Measurements from ENCODE around the gene TNFSF15.

The TNFSF15 gene

DNA sequence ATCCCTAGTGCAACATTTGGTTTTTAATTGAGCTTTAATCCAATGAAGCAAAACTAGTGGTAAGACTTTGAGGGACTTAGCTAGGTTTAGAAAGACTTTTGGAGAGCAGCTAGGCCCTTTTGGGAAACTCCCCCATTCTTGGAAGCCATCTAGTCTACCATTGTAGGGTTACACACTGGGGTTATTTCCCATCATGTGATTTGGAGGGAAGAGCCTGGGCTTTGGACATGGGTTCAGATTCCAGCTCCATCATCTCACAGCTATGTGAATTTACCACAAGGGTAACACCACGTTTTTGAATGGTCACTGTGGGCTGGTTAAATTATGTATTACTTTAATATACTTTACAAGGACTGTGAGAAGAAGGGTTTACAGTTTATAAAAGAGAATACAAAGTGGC, 18.3 kb upstream of the TNFSF15 start:
- DNase-seq = no peak

DNA sequence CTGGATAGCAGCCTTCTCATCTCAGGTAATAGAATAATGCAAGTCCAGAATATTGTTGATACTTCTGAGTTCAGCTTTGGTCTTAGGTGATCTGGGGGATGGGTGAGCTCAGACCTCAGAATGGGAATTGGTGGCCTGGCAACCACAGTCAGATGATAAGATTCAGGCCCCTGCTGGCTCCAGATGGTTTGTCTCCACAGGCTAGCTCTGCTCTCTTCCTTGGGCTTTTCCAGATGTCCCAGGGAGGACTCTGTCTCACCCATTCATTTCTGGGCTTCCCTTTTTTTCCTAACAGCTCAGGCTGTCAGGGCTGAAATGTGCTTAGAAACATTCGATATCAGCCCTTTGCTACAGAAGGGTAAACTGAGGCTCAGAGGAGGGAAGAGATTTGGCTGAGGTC, 17.6 kb upstream of the TNFSF15 start:
- no peak for DNase-seq

DNA sequence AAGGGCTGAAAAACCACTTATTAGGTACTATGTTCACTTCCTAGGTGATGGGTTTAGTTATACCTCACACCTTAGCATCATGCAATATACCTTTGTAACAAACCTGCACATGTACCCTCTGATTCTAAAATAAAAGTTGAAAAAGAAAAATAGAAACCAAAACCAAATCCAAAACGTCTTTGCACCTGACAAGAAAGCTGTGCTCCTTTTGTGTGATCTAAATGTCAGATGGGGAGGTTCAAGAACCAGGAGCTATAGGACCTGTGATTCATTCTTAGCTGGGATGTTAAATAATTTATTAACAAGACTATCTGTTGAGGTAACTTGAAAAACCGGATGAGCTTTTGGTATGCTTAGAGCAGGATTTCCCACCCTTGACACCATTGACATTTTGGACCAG, 16.9 kb upstream of the TNFSF15 start:
- DNase-seq = no peak

DNA sequence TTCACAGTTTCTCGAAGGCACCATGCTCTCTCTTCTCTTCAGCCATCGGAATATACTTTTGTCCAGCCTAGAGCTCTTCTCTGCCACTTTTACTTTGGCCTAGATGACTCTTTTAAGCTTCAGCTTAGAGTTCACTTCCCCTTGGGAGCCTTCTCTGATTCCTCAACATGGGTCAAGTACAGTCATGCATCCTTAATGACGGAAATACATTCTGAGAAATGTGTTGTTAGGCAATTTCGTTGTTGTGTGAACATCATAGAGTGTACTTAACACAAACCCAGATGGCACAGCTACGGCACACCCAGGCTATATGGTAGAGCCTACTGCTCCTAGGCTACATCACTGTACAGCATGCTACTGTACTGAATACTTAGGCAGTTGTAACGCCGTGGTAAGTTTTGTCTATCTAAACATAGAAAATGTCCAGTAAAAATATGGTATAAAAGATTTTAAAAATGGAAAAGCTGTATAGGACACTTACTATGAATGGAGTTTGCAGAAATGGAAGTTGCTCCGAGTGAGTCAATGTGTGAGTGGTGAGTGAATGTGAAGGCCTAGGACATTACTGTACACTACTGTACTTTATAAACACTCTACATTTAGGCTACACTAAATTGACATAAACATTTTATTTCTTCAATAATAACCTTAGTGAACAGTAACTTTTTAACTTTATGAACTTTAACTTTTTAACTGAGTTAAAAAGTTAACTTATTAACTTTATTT, 15.1 kb upstream of the TNFSF15 start:
- DNase-seq = no peak

DNA sequence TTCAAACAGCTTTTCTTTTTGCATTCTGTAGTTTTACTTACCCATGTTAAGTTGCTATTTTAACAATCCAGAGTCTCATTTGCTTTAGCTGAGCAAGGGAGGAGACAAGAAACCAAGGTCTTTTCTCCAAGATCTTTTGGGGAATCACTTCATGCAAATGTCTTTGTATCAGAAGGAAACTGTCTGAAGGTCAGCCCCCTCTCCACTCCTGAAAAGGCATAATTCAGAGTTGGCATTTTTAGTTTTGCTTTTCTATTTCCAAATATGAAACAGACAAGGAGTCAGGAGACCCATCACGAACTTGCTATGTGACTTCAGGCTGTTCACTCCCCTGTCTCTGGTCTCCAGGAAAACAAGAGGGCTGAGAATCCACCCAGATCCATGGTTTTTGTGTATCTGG, 12.3 kb upstream of the TNFSF15 start:
- no peak for DNase-seq

DNA sequence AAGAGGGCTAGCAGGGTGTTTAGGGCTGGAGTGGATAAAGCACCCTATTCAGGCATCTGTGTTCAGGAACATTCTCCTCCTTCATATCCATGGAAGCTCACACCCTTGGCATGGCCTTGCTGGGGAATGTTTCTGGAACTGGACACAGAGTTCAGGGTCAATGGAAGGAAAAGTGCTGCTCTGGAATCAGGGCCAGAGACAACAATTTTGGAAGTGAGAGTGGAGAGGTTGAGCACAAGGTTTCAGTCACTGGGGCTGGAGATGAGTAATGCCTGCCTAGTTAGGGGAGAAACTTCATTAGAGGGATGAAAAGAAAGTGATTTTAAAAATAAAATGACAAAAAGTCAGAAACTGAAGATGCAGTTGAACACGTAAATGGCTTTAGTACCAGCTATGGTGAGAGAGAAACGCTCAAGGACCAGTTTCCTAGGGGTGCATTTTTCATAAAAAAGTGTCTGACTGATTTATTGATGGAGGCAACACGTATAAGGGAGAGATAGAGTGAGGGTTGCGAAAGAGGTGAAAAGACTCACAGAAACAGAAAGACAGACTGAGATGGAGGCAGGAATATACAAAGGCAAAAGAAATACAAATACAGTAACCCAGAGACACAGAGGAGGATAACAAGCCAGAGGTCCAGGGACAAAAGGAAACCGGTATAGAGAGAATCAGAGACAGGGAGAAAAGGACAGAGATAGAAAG, 8.0 kb upstream of the TNFSF15 start:
- no peak for DNase-seq

DNA sequence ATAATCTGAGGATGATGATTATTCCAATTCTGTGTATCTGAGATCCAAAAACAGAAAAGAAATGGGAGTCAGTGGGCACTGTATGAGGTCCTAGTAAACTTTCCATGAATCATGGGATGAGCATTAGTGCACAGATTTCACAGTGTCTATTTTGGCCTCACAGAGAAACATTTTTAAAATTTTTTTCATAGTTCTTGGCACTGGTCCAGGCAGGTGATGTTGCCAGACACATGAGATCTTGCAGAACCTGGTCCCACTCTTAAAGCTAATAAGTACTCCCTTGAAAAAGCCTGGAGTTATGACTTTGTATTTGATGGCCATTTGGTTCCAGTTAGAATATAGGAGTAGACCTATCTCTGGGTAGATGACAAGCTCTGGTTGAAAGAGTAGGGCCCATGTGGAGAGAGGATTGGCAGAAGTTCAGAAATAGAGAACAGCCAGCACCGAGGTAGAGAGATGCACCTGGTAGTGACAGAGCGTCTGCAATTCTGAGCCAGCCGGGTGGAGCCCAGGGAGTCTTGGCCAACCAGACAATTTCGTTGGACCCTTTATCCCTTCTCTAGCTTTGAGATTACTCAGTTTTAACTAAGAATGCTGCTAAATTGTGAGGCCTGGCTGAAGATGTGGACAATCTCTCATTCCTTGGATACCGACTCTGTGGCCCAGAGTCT, 6.3 kb upstream of the TNFSF15 start:
- DNase-seq = no peak

DNA sequence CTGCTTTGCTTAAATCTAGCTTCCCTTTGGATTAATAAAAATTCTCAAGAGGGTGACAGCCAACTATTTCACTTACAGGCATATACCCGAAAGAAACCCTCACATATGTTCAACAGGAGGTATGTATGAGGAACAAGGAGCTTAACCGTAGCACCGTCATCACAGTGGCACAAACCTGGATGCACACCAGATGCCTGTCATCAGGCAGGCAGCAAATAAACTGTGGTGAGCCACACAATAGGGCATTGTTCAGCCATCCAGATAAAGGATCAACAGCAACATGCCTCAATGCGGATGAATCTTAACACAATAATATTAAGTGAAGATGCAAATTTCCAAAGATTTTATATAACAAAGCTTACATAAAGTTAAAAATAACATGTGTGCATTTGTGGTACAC, 5.5 kb upstream of the TNFSF15 start:
- no peak for DNase-seq

DNA sequence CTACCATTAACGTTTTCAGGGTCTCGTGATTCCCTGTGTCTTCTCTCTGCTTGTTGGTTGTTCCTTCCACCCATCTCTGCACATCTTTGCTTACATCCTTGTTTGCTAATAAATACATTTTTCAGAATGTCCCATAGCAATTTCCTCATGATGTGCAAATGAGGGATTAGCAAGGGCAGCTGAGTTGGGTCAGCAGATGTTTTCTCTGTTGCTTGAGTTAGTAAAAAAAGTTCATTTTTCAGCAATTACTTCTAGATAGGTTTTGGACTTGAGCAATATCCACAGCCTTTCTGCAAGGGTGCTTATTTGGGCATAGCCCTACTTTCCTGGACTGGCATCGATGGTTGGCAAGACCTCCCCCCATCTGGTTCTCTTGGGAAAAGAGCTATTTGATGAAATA, 4.8 kb upstream of the TNFSF15 start:
- no peak for DNase-seq

DNA sequence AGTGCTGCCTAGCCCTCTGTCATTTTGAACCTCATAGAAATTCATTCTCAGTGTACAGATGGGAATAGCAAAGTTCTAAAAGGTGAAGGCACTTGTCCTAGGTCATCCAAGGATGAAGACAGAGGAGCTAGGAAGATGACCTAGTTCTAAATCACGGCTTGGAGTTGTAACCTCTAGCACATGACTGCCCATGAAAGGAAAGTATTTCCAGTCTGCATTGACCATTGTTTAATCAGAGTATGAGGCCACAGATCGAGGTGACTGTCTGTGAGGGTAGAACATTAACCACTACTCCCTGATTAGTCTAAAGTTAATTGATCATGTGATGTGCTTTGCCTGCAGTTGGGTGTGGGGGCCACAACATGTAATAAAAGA, 674 bp upstream of the TNFSF15 start:
- DNase-seq = no peak

DNA sequence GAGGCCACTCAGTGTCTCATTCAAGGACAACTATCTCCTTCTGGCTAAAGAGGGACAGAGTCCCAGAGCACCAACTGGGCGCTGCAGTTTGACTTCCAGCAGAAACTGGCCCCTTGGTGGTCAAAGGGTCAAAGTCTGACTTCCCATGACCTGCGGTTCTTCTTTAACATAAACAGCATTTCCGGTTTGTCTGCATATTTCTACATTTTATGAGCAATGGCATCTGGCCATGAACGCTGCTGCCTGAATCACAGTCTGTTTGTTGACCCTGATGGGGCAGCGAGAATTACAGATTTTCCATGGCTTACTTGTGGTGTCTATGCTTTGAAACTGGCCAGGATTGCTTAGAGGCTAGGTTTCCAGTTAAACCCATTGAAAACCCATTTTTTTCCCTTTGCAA, 1.3 kb downstream of the TNFSF15 start:
- peak; percentile 63 for DNase-seq

DNA sequence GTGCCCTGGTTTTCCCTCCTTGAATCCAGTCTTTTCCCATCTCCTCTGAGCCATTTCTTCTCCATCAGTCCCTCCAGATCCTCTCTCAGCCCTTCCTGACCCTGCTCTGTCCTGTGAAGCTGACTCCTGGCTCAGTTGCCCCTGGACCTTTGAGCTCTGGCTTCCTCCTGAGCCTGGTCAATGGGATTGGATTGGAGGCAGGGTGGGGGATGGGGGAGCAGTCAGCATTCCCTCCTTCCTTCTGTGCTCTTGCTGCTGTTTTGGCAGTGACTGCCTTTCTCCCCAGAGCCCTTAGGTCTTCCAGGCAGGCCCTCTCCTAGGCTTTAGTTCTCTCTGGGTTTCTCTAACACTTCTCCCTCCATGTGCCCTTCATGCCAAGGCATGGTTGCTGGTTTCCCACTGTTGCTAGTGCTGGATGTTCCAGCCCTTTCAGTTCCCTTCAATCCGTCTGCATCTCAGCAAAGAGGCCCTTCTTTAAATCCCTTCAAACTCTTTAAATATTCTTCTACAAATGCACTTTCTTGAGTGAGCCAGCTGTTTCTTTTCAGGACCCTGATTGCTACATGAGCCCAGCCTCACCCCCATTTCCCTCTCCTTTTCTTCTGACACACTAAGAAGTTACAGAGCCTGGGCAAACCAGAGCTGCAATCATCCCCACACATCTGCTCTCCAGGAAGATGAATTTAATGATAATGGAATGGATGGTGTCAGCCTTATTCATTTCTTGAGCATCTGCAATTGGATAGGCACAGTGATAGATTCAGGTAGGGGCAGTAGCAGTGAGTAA, 2.2 kb downstream of the TNFSF15 start:
- no peak for DNase-seq

DNA sequence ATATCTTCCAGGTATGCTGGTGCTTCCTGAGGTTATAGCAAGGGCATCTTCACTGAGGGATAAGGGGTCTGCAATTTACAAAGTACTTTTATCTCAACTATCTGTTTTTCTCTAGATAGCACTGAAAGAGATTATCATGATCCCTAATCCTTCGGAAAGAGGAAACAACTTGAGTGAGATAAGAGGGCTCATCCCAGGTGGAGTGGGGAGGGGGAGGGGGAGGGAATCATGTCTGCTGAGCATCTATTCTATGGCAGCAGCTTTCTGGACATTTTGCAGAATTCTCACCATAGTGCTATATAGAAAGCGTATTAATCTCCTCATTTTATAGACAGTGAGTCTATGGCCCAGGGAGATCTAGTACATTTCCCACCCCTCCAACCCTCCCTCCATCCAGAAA, 5.9 kb downstream of the TNFSF15 start:
- no peak for DNase-seq

DNA sequence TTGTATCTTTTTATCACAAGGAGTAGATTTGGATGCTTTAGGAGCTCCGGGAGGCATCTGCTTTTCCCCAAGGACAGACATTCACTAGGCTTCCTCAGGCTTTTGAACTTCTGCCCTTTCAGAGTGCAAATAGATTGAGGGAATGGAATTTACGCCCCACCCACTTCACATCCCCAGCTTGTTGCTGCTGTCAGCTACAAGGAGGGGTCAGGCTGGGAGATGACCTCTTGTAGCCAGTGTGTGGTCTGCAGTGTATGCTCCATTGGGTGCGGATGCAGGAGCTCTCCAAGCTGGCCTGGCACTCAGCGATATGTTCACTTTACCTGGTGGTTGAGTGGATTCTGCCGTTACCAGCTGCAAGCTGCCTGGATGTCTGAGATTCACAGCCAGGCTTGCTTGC, 6.4 kb downstream of the TNFSF15 start:
- DNase-seq = no peak

DNA sequence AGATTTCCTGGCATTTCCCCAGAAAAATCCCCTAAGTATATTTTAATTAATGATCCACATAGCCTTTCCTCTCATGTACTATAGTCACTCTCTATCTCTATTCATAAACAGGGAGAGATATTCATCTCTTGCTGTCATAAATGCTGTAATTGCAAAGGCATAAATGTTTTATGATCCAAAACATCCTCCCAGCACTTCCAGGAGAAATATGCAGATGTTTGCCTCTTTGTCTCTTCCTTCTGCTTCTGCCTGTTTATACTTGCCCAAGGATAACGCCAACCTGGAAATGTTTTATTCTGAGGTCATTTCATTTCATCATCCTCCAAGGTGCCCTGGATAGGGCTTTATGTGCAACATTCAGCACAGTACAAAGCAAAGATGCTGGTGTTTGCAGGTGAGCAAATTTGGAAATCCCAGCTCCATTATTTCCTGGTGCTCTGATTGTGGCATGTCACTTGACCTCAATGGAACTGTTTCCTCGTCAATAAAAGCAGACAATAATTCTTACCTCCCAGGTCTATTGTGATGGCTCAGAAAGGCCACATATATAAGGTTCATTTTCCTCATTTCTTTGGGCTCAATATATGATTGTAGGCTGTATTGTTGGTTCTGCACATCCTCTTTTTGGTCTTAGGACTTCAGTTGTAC, 6.9 kb downstream of the TNFSF15 start:
- no peak for DNase-seq

DNA sequence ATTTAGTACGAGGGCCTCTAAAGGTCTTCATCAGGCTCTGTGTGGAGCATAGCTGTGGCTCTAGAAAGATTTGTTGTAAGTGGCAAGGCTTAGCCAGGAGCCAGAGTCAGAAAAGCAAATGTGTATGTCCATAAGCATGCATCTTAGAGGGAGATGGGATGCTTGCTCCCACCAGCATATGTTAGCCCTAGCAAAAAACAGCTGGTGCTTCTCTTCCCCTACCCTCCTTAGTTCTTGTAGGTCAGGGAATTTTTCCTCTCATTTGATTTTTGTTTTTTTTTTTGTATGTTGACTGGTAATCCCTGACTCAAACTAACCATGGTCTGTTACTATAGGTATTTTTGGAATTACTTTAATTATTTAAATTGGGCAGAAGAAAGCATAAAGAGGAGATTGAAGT, 7.7 kb downstream of the TNFSF15 start:
- no peak for DNase-seq

DNA sequence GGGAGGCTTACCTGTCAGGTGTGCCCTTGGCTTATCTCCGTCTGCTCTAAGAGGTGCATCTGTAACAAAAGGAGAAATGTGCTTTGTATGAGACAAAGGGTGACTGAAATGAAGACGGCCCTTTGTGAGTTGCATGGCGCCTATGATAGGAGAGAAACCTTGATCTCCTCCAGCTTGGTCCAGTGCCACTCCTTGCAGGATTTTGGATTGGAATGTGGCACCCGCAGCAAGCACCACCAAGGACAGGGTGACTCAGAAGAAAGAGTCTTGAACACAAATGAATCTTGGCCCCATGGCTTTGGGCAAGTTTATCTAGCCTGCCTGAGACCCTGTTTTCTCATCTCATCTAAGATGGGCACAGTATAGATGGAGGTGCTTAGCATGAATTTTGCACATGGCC, 13.4 kb downstream of the TNFSF15 start:
- no peak for DNase-seq

DNA sequence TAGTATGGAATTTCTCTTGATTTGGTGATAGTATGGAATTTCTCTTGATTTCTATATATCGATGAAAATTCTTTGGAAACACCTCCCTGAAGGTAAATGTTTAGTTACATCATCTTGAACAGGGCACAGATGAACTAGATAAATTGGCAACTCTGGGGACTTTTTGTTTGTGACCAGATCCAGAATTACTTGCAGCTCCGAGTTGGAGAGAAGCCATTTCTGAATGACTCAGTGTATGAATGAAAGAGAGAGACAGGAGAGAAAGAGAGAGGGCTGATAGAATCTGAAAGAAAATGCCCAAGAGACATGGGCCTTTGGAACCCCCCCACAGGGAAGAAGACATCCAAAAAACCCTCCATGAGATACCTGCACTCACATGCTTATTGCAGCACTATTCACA, 14.1 kb downstream of the TNFSF15 start:
- no peak for DNase-seq

DNA sequence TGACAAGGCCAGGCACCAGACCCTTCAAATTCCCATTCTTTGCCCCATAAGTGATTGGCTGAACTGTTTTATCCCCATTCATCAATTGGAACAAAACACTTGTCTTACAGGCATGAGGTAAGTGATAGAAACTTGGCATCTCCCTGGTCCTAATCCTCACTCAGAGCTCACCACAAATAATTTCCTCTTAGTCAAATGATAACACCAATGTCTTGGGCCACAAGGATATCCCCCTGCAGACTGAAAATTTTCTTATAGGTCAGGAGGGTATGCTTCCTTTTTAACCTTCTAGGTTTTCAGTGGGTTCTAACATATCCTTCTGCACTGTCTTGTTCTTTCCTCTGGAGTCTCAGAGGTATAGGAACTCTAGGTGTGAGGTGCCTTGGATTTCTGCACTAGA, 14.5 kb downstream of the TNFSF15 start:
- DNase-seq = no peak

DNA sequence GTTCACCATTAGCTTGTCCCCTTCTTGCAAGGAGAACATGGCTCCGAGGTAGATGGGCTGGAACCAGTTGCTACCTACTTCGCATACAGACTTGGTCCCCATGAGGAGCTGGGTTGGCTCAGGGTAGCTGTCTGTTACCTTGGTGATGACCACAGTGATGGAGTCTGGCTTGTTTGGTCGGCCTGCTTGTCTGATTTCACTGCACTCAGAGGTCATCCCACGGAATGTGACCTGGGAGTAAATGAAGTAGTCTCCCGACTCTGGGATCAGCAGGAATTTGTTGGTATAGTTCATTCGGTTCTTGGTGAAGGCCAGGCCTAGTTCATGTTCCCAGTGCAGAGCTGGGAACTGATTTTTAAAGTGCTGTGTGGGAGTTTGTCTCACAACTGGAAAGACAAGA, 15.3 kb downstream of the TNFSF15 start:
- DNase-seq = no peak

DNA sequence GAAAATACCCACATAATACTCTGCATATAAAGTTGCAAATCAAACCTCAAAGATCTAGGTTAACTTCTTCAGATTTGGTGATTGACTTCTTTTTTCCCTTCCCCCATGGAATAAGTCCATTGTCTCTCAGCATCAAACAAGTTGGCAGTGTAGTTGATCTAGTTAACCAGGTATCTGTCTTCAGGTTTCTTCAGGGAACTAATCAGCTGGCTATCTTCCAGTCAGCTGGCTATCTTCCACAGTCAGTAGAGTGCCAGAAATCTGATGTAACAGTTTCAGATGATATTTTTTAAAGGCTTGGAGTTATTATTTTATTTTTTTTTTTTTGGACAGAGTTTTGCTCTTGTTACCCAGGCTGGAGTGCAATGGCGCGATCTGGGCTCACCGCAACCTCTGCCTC, 16.8 kb downstream of the TNFSF15 start:
- no peak for DNase-seq

DNA sequence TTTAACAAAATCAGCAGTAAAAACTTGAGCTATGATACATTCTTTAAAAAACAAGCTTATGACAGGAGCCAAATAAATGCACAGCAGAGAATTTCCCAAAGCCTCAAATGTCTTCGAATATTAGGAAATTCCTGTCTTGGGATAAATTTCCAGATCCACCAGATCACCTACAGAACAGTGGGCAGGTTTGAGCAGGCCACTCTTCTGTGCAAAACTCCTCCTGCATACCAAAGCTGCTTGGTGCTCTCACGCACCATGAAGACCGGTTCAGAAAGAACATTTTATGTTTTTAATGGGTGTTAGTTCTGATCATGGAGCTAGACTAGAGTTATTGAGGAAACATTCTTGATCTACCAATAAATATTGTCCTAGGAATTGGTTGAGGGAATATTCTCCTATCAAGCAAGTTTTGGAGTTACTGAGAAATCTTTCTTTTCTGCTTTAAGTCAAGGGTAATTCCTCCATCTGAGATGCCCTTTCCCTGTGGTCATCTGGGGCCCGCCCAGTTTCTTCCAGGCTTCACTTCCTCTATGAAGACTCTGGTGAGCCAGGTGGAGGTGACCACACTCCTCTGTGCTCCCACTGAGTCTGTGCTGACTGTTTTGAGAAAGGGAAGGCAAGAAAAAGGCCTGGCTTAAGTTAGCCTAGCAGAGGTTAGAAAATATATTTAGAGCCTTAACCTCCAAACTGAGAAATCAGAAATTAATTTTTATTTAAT, 17.9 kb downstream of the TNFSF15 start:
- no peak for DNase-seq

All from left hindlimb (tissue), 1 donor.